Keratinocyte (primary cell): ENCODE measurements around the gene INCA1. TPM values are rescaled to one million over a fixed set of nuclear protein-coding genes. Genes with fewer than 3 reads are reported as not detected.

Experiments used
- DNase-seq: peaks from one replicate; pipeline ENCODE4 v3.0.0-alpha.2; 2011; ENCODE audit warnings: low read depth, missing footprints, low spot score
- FAIRE-seq: peaks from 2 replicates; lab custom pipeline; 2011; peaks lifted over from hg19 to GRCh38; lab: Jason Lieb, UNC
- H2AFZ ChIP-seq: 2 replicates; pipeline ENCODE4 v1.6.0; 2012; ENCODE audit warnings: low read length, control low read depth, inconsistent platforms; ENCODE audit not compliant: control insufficient read depth
- H3K27ac ChIP-seq: 2 replicates; pipeline ENCODE4 v1.5.1; 2011; ENCODE audit warnings: low read length; ENCODE audit not compliant: control insufficient read depth, insufficient read depth
- H3K27me3 ChIP-seq: 3 replicates; pipeline ENCODE4 v1.6.0; 2011; ENCODE audit warnings: low read length; ENCODE audit not compliant: control insufficient read depth, insufficient read depth; ENCODE audit errors: extremely low read depth
- H3K36me3 ChIP-seq, 2 experiments: 2 replicates in 1 of 2; 3 replicates in 1 of 2; pipeline ENCODE4 v1.5.1; 2011; ENCODE audit warnings: low read length in 2 of 2, mild to moderate bottlenecking in 1 of 2; ENCODE audit not compliant: control insufficient read depth in 2 of 2, insufficient read depth in 2 of 2; ENCODE audit errors: extremely low read depth in 1 of 2
- H3K4me1 ChIP-seq: 3 replicates; pipeline ENCODE4 v1.5.1; 2011; ENCODE audit warnings: low read length; ENCODE audit not compliant: control insufficient read depth, insufficient read depth; ENCODE audit errors: extremely low read depth
- H3K4me2 ChIP-seq: 3 replicates; pipeline ENCODE4 v1.6.0; 2011; ENCODE audit warnings: low read depth, low read length; ENCODE audit not compliant: control insufficient read depth, insufficient read depth; ENCODE audit errors: extremely low read depth
- H3K4me3 ChIP-seq, 3 experiments: fragments of 200-600 bp in 1 of 3; sonication (generic) in 1 of 3; 2 replicates in 2 of 3; 3 replicates in 1 of 3; pipeline ENCODE4 v1.5.1; 2011 to 2016; ENCODE audit warnings: low read length in 3 of 3, mild to moderate bottlenecking in 3 of 3, control low read depth in 2 of 3, inconsistent platforms in 1 of 3, low read depth in 1 of 3, mixed read lengths in 1 of 3, mixed run types in 1 of 3, moderate library complexity in 1 of 3; ENCODE audit not compliant: control insufficient read depth in 2 of 3, insufficient read depth in 2 of 3; ENCODE audit errors: extremely low read depth in 1 of 3
- H3K79me2 ChIP-seq: 2 replicates; pipeline ENCODE4 v1.6.0; 2012; ENCODE audit warnings: low read length; ENCODE audit not compliant: control insufficient read depth, insufficient read depth
- H3K9ac ChIP-seq: 3 replicates; pipeline ENCODE4 v1.6.0; 2011; ENCODE audit warnings: low read length; ENCODE audit not compliant: control insufficient read depth, insufficient read depth; ENCODE audit errors: extremely low read depth
- H3K9me1 ChIP-seq: 3 replicates; pipeline ENCODE4 v1.6.0; 2011; ENCODE audit warnings: low read length; ENCODE audit not compliant: control insufficient read depth, insufficient read depth; ENCODE audit errors: extremely low read depth
- H3K9me3 ChIP-seq: 2 replicates; pipeline ENCODE4 v1.5.1; 2012; ENCODE audit warnings: low read depth, low read length; ENCODE audit not compliant: control insufficient read depth
- H4K20me1 ChIP-seq: 3 replicates; pipeline ENCODE4 v1.6.0; 2011; ENCODE audit warnings: low read length; ENCODE audit not compliant: control insufficient read depth, insufficient read depth; ENCODE audit errors: extremely low read depth
- EZH2 ChIP-seq: IDR thresholded peaks from one replicate; pipeline ENCODE4 v1.6.1; 2012; ENCODE audit warnings: inconsistent platforms, mild to moderate bottlenecking, low read length, moderate library complexity
- dilution Hi-C: fragments of 300-500 bp; cut with MboI; formaldehyde crosslinking; loops from one replicate; pipeline ENCODE4 v1.7.0; 2020; ENCODE audit warnings: low sequenced_read_pairs; ENCODE audit not compliant: extremely low pct_ligation_motif_present
- polyA plus RNA-seq, 5 experiments: library from polyadenylated mRNA; depleted of rRNA in 3 of 5; stranded (reverse) in 3 of 5; stranded (forward) in 1 of 5; unstranded in 1 of 5; fragments of >200 nt; gene quantifications; 1 replicate in 1 of 5; 2 replicates in 3 of 5; 3 replicates in 1 of 5; pipeline versions ENCODE4 v1.2.1 to v1.2.3, GENCODE V29; 2011 to 2012; ENCODE audit warnings: missing spikeins in 2 of 5, low read depth in 1 of 5, low replicate concordance in 1 of 5
- TF ChIP-seq, protein P1 (sequence below), 3 experiments: IDR thresholded peaks in 1 of 3; conservative IDR thresholded peaks in 1 of 3; optimal IDR thresholded peaks in 1 of 3; 2 replicates in 2 of 3; 3 replicates in 1 of 3; pipeline versions ENCODE3 to v1.5.1; 2011; ENCODE audit warnings: low read length in 3 of 3, mild to moderate bottlenecking in 3 of 3, moderate library complexity in 2 of 3, control low read depth in 1 of 3, inconsistent platforms in 1 of 3; ENCODE audit not compliant: insufficient read depth in 2 of 3; ENCODE audit errors: extremely low read depth in 1 of 3

INCA1 gene
- polyA plus RNA-seq, 1 donor (not counting 4 experiments of a cell fraction or from before 2014, with no cell fraction given), result 0.21 TPM

DNA sequence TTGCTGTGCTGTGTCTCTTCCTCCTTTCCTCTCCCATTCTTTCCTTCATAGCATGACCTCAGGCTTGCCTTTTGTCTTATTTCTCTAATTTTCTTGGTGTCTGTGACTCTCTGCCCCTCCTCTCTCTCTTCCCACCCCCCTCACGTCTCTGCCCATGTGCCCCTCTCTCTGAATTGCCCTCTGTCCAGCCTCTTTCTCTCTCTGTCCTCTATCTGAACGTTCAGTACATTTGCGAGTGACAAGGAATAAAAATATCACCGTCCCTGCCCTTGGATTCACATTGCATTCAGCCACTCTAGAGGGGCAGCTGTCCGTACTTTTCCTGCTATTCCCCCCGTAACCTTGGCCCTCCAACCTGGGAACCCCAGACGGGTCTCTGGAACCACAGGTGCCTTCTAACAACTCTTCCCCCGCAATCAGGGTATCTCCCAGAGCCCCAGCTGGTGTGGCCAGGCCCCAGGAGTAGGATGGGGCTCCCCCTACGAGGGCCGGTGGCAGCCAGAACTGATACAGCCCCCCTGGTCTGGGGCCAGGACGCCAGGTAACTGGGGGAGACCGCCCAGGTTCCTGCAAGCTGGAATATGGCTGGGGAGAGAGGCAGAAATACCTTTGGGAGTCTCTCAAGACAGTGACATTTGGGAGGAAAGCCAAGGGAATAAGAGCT lies 2.2 kb upstream of the INCA1 start:
- DNase-seq (no peak), FAIRE-seq (no peak)
- H3K27ac ChIP-seq, result no peak overlapping the region

DNA sequence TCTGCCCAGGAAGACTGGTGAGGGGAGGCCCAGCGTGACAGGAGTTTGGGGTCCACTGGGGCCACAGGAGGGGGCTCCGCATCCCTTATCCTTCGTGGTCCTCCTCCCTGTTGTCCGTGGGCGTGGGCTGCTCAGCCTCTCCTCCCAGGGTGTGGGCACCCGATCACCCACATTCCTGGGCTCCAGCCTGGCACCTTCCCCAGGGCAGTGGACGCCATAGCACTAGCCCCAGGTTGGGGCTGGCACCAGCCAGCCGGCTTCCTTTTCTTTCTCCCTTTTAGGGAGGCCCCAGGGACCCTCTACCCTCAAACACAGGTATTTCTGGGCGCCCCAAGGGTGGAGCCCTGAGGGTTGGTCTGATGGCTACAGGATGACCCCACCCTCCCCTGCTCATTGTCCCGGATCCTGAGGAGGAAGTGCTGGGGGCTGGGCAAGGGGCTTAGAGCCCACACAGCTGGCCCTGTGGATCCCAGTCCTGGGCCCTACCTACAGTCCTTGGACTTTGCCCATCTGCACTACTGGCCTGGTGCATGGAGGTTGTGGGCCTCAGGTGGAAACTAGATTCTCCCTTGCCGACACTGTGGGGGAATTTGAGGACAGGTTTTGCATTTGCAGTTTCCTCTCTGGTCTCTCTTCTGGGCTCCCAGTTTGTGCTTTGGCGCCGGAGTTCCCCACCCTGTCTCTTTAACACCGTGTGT lies 1.6 kb upstream of the INCA1 start:
- peak overlapping the region; percentile 92 to 99 (median 97) for H3K4me3 ChIP-seq
- no peaks in the 10 kb centered on the region for H3K27me3 ChIP-seq
- DNase-seq (no peak), FAIRE-seq (peak; percentile 44)
- peaks cover 27 to 32% of the 10 kb centered on the region in 2 experiments for H3K36me3 ChIP-seq
- TF ChIP-seq EZH2, result no peak
- TF ChIP-seq, protein P1, sequence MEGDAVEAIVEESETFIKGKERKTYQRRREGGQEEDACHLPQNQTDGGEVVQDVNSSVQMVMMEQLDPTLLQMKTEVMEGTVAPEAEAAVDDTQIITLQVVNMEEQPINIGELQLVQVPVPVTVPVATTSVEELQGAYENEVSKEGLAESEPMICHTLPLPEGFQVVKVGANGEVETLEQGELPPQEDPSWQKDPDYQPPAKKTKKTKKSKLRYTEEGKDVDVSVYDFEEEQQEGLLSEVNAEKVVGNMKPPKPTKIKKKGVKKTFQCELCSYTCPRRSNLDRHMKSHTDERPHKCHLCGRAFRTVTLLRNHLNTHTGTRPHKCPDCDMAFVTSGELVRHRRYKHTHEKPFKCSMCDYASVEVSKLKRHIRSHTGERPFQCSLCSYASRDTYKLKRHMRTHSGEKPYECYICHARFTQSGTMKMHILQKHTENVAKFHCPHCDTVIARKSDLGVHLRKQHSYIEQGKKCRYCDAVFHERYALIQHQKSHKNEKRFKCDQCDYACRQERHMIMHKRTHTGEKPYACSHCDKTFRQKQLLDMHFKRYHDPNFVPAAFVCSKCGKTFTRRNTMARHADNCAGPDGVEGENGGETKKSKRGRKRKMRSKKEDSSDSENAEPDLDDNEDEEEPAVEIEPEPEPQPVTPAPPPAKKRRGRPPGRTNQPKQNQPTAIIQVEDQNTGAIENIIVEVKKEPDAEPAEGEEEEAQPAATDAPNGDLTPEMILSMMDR (optimal IDR thresholded peaks at IDR 0.05 in 1 of 3, IDR thresholded peaks at IDR 0.05 in 1 of 3, conservative IDR thresholded peaks at IDR 0.05 in 1 of 3; ENCODE audit: extremely low read depth in 1 of 3, insufficient read depth in 2 of 3, low read length in 3 of 3), result no peak
- H3K4me1 ChIP-seq, result peaks cover 16% of the 10 kb centered on the region
- peaks cover 3% of the 10 kb centered on the region for H4K20me1 ChIP-seq
- H3K9me3 ChIP-seq, result no peaks in the 10 kb centered on the region
- peak overlapping the region; percentile 81 for H3K4me2 ChIP-seq
- H2AFZ ChIP-seq, result peak overlapping the region; percentile 40
- no peaks in the 10 kb centered on the region for H3K9me1 ChIP-seq
- peaks cover 39% of the 10 kb centered on the region for H3K79me2 ChIP-seq
- H3K9ac ChIP-seq, result peak overlapping the region; percentile 86
- H3K27ac ChIP-seq, result peak overlapping the region; percentile 52
- dilution Hi-C loops, result no loop called here

More for the DNA sequence above, 2.2 kb upstream of the INCA1 start:
- Histone ChIP-seq H3K9me3 (no peaks in the 10 kb centered on the region), H3K79me2 (peaks cover 39% of the 10 kb centered on the region), H3K9ac (peak overlapping the region; percentile 86), H3K36me3 (peaks cover 34 to 38% of the 10 kb centered on the region in 2 experiments), H2AFZ (no peak overlapping the region), H3K4me1 (peaks cover 16% of the 10 kb centered on the region), H3K4me2 (peak overlapping the region; percentile 81), H4K20me1 (peaks cover 3% of the 10 kb centered on the region), H3K4me3 (peak overlapping the region; percentile 92 to 99 (median 97)), H3K9me1 (no peaks in the 10 kb centered on the region), H3K27me3 (no peaks in the 10 kb centered on the region)
- dilution Hi-C loops, result loop anchor here (10.0 kb wide), 1 partner anchor 55 kb away; the partner anchor contains the start of genes PFN1, RNF167 and SLC25A11
- no peak for TF ChIP-seq EZH2
- TF ChIP-seq, protein P1 (optimal IDR thresholded peaks at IDR 0.05 in 1 of 3, IDR thresholded peaks at IDR 0.05 in 1 of 3, conservative IDR thresholded peaks at IDR 0.05 in 1 of 3; ENCODE audit: extremely low read depth in 1 of 3, insufficient read depth in 2 of 3, low read length in 3 of 3), result no peak
